ENCODE data around the gene C13orf42.

DNA sequence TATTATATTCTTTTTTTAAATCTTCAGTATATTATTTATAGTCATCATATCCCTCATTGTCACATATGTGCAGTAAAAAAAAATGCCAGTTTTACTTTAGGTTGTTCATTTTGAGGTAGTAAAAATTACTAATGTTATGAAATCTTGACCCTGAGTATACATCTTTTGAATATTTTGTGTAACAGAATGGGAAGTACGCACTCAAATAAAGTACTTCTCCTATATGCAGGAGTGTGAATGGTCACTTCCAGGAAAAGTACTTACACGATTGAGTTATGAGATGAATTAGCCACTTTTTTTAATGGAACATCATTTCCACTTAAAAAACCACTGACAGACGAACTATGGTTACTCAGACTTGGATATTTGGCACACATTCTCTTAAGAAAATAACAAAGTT, 58.5 kb downstream of the C13orf42 start:
- TF ChIP-seq, protein P1, sequence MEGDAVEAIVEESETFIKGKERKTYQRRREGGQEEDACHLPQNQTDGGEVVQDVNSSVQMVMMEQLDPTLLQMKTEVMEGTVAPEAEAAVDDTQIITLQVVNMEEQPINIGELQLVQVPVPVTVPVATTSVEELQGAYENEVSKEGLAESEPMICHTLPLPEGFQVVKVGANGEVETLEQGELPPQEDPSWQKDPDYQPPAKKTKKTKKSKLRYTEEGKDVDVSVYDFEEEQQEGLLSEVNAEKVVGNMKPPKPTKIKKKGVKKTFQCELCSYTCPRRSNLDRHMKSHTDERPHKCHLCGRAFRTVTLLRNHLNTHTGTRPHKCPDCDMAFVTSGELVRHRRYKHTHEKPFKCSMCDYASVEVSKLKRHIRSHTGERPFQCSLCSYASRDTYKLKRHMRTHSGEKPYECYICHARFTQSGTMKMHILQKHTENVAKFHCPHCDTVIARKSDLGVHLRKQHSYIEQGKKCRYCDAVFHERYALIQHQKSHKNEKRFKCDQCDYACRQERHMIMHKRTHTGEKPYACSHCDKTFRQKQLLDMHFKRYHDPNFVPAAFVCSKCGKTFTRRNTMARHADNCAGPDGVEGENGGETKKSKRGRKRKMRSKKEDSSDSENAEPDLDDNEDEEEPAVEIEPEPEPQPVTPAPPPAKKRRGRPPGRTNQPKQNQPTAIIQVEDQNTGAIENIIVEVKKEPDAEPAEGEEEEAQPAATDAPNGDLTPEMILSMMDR (IDR thresholded peaks at IDR 0.05) = no peak
- TF ChIP-seq POLR2A (IDR thresholded peaks at IDR 0.05) = no peak
